K562 (cell line): Measurements from ENCODE around the gene CD84. TPM values are rescaled to one million over a fixed set of nuclear protein-coding genes. Genes with fewer than 3 reads are reported as not detected.
A peak's percentile ranks its signal among the peaks of the same experiment; 100 is the strongest.

ENCODE experiments used
- AFF4 ChIP-seq: sonication (generic); formaldehyde crosslinking; IDR thresholded peaks from 2 replicates; pipeline ENCODE4 v1.8.0; 2023; ENCODE audit warnings: mild to moderate bottlenecking, missing genetic modification reagents
- CBX1 ChIP-seq: sonication (generic); IDR thresholded peaks from 2 replicates; pipeline ENCODE4 v1.6.1; 2016; ENCODE audit warnings: antibody characterized with exemption, low read depth, mild to moderate bottlenecking
- CBX3 ChIP-seq, 2 experiments: IDR thresholded peaks; 1 replicate in 1 of 2; 2 replicates in 1 of 2; pipeline ENCODE4 v1.6.1; 2012; ENCODE audit warnings: inconsistent platforms in 2 of 2, low read length in 2 of 2, borderline replicate concordance in 1 of 2, control low read depth in 1 of 2
- CEBPB ChIP-seq: fragments of 450-650 bp; IDR thresholded peaks from 2 replicates; pipeline ENCODE4 v1.6.1; 2016; ENCODE audit warnings: missing genetic modification characterization, missing compliant biosample characterization
- EGR1 ChIP-seq: fragments of 450-650 bp; conservative IDR thresholded peaks from 2 replicates; pipeline ENCODE4 v1.6.1; 2017; ENCODE audit warnings: mild to moderate bottlenecking
- GATAD2A ChIP-seq: fragments of 450-650 bp; IDR thresholded peaks from 2 replicates; pipeline ENCODE4 v1.6.1; 2017
- HBP1 ChIP-seq: fragments of 450-650 bp; formaldehyde crosslinking; IDR thresholded peaks from 2 replicates; pipeline ENCODE4 v1.4.0; 2022; ENCODE audit warnings: missing genetic modification characterization
- IRF1 ChIP-seq: sonication (generic); formaldehyde crosslinking; IDR thresholded peaks from 2 replicates; pipeline ENCODE4 v1.8.0; 2022; ENCODE audit warnings: missing genetic modification reagents, mild to moderate bottlenecking, borderline replicate concordance
- KDM1A ChIP-seq, 2 experiments: fragments of 450-650 bp; IDR thresholded peaks; 2 replicates each; pipeline ENCODE4 v1.6.1; 2016; ENCODE audit warnings: mild to moderate bottlenecking in 2 of 2
- KLF6 ChIP-seq: fragments of 250-450 bp; sonication (Bioruptor Pico); IDR thresholded peaks from 2 replicates; pipeline ENCODE4 v1.4.0; 2020; ENCODE audit warnings: mild to moderate bottlenecking, moderate library complexity, borderline replicate concordance
- NUFIP1 ChIP-seq: fragments of 450-650 bp; IDR thresholded peaks from 2 replicates; pipeline ENCODE4 v1.6.1; 2018; ENCODE audit not compliant: partially characterized antibody
- TGIF2 ChIP-seq: sonication (generic); formaldehyde crosslinking; IDR thresholded peaks from 2 replicates; pipeline ENCODE4 v1.8.1; 2022; ENCODE audit warnings: mild to moderate bottlenecking, missing genetic modification reagents, moderate library complexity
- ZBTB12 ChIP-seq: fragments of 250-450 bp; sonication (Bioruptor Pico); IDR thresholded peaks from 2 replicates; pipeline ENCODE4 v1.4.0; 2020
- ZNF277 ChIP-seq: fragments of 250-450 bp; sonication (Bioruptor Pico); IDR thresholded peaks from 2 replicates; pipeline ENCODE4 v1.8.0; 2022; ENCODE audit warnings: inconsistent platforms, mild to moderate bottlenecking, moderate library complexity, borderline replicate concordance
- ZNF398 ChIP-seq: fragments of 250-450 bp; sonication (Bioruptor Pico); IDR thresholded peaks from 2 replicates; pipeline ENCODE4 v1.8.0; 2021; ENCODE audit warnings: moderate library complexity, mild to moderate bottlenecking, inconsistent platforms
- ZNF668 ChIP-seq: fragments of 250-450 bp; sonication (Bioruptor Pico); IDR thresholded peaks from 2 replicates; pipeline ENCODE4 v1.8.0; 2022; ENCODE audit warnings: mild to moderate bottlenecking, inconsistent platforms
- ZNF77 ChIP-seq: fragments of 250-450 bp; sonication (Bioruptor Pico); IDR thresholded peaks from 2 replicates; pipeline ENCODE4 v1.5.0; 2020
- polyA plus RNA-seq, 8 experiments: library from polyadenylated mRNA; depleted of rRNA in 4 of 8; stranded (reverse) in 5 of 8; unstranded in 3 of 8; fragments of >200 nt; fragmentation: Nextera tagmentation in 2 of 8; fragmentation: Illumina TruSeq in 1 of 8; extraction: Ambion mirVana in 2 of 8; extraction: Trizol in 1 of 8; gene quantifications; 2 replicates each; pipeline versions ENCODE4 v1.2.1 to v1.2.3, GENCODE V29; 2011 to 2014; ENCODE audit warnings: inconsistent platforms in 1 of 8, missing spikeins in 1 of 8
- total RNA-seq, 7 experiments: library from RNA; depleted of rRNA in 6 of 7; stranded (reverse); fragments of >200 nt in 6 of 7; fragmentation: Illumina TruSeq in 2 of 7; extraction: Trizol in 2 of 7; gene quantifications; 2 replicates each; pipeline versions ENCODE4 v1.2.1 to v1.2.3, GENCODE V29; 2011 to 2021; ENCODE audit warnings: low replicate concordance in 1 of 7

Gene CD84
- total and polyA plus RNA-seq, 9 of the 15 experiments (the other 6 are each of a cell fraction or from before 2014, with no cell fraction given) = 0.82 to 6.8 (median 2.0) TPM

- peak; percentile 84; the same call in 1 of the 2 replicates for TF ChIP-seq KLF6 (CRISPR knock-in tag)
- no peak for TF ChIP-seq ZNF277 (CRISPR knock-in tag)
- TF ChIP-seq IRF1 = no peak
- TF ChIP-seq ZNF398 (CRISPR knock-in tag) = no peak
- TF ChIP-seq CBX3 (IDR thresholded peaks at IDR 0.05; ENCODE audit: borderline replicate concordance in 1 of 2, low read length in 2 of 2) = 0 out of 3 replicates have a peak, but pooled peaks of 1 of the 2 experiments have one; percentile 15
- peak; percentile 93 for TF ChIP-seq HBP1 (CRISPR knock-in tag)
- no peak for TF ChIP-seq ZNF77 (CRISPR knock-in tag)
- TF ChIP-seq NUFIP1 = no peak
- peak in 1 of 2 experiments; percentile 26; a peak in 1 of 4 replicates for TF ChIP-seq KDM1A (IDR thresholded peaks at IDR 0.05)
- TF ChIP-seq GATAD2A = peak; percentile 17; the same call in 1 of the 2 replicates
- no peak for TF ChIP-seq CEBPB (tag)
- TF ChIP-seq ZNF668 (CRISPR knock-in tag) = no peak
- TF ChIP-seq TGIF2 (CRISPR knock-in tag) = no peak
- TF ChIP-seq AFF4 = no peak
- TF ChIP-seq ZBTB12 (CRISPR knock-in tag) = no peak
- TF ChIP-seq EGR1 = no peak
- no peak for TF ChIP-seq CBX1
Observed at GRCh38 chr1:160548960-160549664, 30.2 kb downstream of the CD84 start (continued).
